Medulla oblongata (tissue), 1 donor: ENCODE measurements around the gene TNFRSF6B.
A peak's percentile ranks its signal among the peaks of the same experiment; 100 is the strongest.
"Not testable (repeated sequence)": the region's sequence is repeated elsewhere in the genome, so short reads cannot be mapped to it uniquely, and the experiment has no call there.

Experiments used
- DNase-seq: peaks from one replicate; pipeline ENCODE4 v3.0.0-alpha.2; 2015; ENCODE audit errors: extremely low spot score

Gene TNFRSF6B

GRCh38 chr20:63696628-63697356 lies at the start of gene TNFRSF6B:
Gene TNFRSF6B (plus strand): TSS chr20:63696652. CDS start chr20:63696768, 116 bp downstream.
- no peak for DNase-seq

GRCh38 chr20:63648190-63648589 lies 48.3 kb upstream of the TNFRSF6B start:
- no peak for DNase-seq

GRCh38 chr20:63648895-63649589 lies 47.4 kb upstream of the TNFRSF6B start:
- no peak for DNase-seq

GRCh38 chr20:63650486-63650885 lies 46.0 kb upstream of the TNFRSF6B start:
- not testable (repeated sequence) for DNase-seq

DNA sequence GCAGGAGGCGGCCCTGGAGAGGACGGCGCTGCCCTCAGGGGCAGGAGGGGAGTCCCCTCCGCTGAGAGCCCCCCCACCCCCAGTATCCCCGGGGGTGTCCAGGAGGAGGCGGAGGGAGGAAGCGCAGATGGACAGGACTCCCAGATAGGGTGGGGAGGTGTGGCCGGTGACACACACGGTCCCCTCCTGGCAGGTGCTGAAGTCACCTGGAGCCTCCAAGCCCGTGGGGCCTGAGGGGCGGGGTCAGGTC lies 44.6 kb upstream of the TNFRSF6B start:
- no peak for DNase-seq

GRCh38 chr20:63652192-63652980 lies 44.1 kb upstream of the TNFRSF6B start:
- DNase-seq, result no peak

- peak; percentile 86 for DNase-seq
Observed at GRCh38 chr20:63653041-63653973, 43.1 kb upstream of the TNFRSF6B start, which contains the start of gene STMN3. Gene STMN3 (minus strand): TSS chr20:63653424. CDS start chr20:63653345, 79 bp downstream.

DNA sequence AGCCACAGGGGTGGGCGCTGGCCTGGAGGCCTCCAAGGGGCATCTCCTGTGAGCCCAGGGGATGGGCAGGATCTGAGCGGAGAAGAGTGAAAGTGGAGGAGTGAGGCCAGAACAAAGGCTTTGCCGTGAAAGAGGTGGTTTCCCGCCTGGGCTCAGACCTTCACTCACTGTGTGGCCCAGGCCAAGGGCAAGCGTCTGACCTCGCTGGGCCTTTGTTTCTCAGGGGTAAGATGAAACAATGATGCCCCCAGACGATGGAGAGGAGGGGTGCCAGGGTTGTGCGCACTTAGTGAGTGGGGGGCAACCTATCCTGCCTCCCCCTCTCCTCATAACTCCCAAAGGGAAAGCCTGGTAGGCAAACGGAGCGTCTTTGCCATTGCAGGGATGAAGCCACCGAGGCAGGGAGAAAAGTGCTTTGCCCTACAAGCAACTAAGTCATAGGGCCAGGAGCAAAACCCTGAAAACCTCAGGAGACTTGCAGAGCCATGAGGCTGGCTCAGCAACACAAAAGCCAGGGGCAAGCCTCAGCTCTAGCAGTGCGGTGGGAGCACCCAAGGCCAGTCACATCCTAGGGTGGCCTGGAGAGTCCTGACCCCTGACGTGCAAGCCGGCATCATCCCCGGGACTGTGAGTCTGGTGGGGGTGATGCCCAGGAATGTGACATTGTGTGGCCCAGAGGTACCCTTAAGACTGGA lies 42.3 kb upstream of the TNFRSF6B start:
- no peak for DNase-seq

DNA sequence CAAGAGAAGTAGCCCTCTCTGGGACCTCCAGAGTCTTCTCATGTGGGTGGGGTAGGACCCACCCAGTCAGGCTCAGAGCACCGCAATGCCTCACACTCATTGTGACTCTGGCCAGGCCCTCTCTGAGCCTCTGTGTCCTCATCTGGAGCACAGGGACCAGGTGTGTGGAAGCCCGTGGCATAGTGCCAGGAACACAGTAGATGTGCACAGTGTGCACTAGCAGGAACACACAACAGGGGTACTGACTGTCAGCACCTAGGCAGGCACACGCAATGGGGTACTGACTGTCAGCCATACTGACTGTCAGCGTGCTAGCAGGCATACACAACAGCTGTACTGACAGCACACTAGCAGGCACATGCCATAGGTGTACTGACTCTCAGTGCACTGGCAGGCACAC lies 41.2 kb upstream of the TNFRSF6B start:
- no peak for DNase-seq

DNA sequence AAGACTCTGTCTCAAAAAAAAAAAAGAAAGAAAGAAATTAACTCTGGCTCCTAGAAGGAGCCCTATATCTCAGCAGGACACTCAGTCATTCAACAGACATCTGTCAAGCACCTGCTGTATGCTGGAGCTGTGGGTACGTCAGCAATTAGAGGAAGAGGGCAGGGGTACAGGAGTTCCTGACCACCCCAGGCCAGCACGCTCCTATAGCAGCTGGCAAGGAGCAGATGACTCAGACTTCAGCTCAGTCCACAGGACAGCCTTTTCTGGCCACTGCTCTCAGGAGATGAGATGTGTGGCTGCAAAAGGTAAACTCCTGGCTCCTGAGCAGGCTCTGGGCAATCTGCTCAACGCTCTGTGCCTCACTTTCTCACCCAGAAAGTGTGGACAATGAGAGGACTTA lies 40.0 kb upstream of the TNFRSF6B start:
- DNase-seq, result no peak

GRCh38 chr20:63657260-63657936 lies 39.1 kb upstream of the TNFRSF6B start:
- no peak for DNase-seq

DNA sequence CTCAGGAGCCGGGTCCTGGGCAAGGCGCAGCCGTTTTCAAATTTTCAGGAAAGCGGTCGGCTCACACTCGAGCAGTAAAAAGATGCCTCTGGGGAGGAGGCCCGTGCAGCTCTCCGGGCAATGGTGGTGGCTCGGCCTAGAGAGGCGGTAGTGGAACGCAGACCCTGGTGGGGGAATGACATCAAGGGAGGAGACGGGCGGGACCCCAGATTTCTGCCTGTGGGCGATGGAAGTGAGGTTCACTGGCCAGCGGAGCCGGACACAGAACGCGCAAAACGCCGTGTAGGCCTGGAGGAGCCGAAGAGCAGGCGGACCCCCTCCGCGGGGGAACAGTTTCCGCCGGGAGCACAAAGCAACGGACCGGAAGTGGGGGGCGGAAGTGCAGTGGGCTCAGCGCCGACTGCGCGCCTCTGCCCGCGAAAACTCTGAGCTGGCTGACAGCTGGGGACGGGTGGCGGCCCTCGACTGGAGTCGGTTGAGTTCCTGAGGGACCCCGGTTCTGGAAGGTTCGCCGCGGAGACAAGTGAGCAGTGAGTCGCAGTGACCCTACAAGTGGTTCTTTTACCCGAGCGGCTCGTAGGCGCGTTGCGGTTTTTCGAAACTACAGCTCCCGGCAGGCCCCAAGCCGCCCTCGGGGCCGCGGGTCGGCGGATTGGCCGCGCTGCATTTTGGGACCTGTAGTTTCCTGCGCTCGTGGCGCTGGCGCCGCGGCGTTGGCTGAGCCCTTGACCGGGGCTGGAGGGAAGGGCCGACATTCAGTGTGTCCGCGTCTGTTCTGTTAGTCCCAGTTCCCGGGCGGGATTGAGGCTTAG lies 38.3 kb upstream of the TNFRSF6B start, which contains the start of gene RTEL1:
TSS of gene RTEL1 (plus strand) at position 376 of the 812 bp plus-strand sequence. CDS start 1,091 bp downstream, outside the sequence.
- peak; percentile 95 for DNase-seq

DNA sequence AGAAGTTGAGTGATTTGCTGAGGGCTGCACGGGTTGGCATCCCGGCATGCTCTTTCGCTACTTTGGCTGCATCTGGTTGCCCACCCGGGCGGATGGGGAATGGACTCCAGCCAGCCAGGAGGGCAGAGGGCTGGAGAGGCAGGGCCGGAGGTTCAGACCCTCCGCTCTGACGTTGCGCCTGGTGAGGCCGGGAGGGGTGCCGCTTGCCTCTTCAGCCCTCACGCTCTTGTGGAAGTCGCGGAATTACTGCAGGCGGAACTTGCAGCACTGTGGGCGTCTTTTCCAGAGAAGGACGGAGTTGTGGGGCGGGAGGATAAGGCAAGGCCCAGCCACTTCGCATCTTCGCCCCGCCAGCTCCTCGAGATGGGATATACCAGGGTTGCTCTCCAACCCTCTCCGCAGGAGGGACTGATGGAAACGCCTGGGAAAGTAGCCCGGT lies 37.7 kb upstream of the TNFRSF6B start:
- DNase-seq, result no peak

DNA sequence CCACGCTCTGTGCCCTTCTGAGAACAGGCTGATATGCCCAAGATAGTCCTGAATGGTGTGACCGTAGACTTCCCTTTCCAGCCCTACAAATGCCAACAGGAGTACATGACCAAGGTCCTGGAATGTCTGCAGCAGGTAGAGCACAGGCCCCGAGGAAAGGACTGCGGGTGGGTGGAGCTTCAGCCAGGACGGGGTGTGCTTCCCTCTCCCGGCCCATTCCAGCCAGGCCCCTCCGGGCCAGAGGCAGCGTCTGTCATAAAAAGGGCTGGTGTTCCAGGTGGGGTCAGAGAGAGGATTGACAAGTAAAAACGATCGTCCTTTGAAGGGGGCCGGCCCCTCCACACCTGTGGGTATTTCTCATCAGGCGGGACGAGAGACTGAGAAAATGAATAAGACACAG lies 37.1 kb upstream of the TNFRSF6B start:
- no peak for DNase-seq

- not testable (repeated sequence) for DNase-seq
Observed at GRCh38 chr20:63660174-63660573, 36.3 kb upstream of the TNFRSF6B start.

GRCh38 chr20:63660622-63661021 lies 35.8 kb upstream of the TNFRSF6B start:
- no peak for DNase-seq

DNA sequence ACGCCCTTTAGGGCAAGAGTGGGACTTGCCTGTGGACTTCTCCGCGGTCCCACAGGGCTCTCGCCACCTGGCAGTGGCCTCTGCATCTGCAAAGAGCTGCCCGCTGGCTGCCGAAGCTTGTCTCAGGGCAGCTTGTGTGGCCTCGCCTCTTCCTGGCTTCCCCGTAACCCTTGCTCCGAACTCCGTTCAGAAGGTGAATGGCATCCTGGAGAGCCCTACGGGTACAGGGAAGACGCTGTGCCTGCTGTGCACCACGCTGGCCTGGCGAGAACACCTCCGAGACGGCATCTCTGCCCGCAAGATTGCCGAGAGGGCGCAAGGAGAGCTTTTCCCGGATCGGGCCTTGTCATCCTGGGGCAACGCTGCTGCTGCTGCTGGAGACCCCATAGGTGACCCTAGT lies 35.3 kb upstream of the TNFRSF6B start:
- DNase-seq, result no peak

GRCh38 chr20:63661959-63662812 lies 34.3 kb upstream of the TNFRSF6B start:
- no peak for DNase-seq
